ENCODE results near the gene DCLK1. TPM values are rescaled to one million over a fixed set of nuclear protein-coding genes. Genes with fewer than 3 reads are reported as not detected.
A peak's percentile ranks its signal among the peaks of the same experiment; 100 is the strongest.

Gene DCLK1
- total and polyA plus RNA-seq, 10 of the 15 experiments (the other 5 are each of a cell fraction or from before 2014, with no cell fraction given), result not detected

DNA sequence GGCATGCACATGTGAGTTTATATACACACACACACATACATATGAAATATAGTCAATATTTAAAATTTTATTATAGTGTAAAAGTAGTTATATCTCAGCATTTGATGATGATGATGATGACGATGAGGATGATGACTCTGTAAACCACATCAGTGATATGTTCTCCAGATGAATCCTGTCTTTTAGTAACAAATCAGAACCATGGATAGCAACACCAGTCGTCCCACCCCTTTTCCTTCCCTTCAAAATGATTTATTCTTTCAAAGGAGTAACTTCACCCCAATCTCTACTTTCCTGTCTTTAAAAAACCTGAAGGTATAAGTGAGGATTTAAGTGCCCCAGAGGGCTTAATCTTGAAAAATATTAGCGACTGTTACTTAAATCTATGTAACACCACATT is 74.1 kb downstream of the DCLK1 start:
- no TSS peak for BruUV-seq (replicated peaks)
- Histone ChIP-seq H3K27ac (ENCODE audit: control insufficient read depth, insufficient read depth) (no peak overlapping the region), H3K36me3 (ENCODE audit: control insufficient read depth in 2 of 2, insufficient read depth in 2 of 2, low read length in 1 of 2) (no peaks in the 10 kb centered on the region), H3K27me3 (replicated peaks in 1 of 2; ENCODE audit: control insufficient read depth in 2 of 2, insufficient read depth in 2 of 2, low read length in 1 of 2) (no peaks in the 10 kb centered on the region), H3K4me1 (ENCODE audit: control insufficient read depth, insufficient read depth, low read length) (no peaks in the 10 kb centered on the region), H2AFZ (ENCODE audit: control insufficient read depth, low read depth, low read length) (no peak overlapping the region), H3K4me3 (no peak overlapping the region), H4K20me1 (ENCODE audit: control insufficient read depth, insufficient read depth) (no peaks in the 10 kb centered on the region), H3K4me2 (ENCODE audit: control insufficient read depth, insufficient read depth) (no peak overlapping the region), H3K9ac (ENCODE audit: control insufficient read depth, insufficient read depth, low read length) (no peak overlapping the region), H3K79me2 (ENCODE audit: control insufficient read depth, insufficient read depth, low read length) (no peaks in the 10 kb centered on the region), H3K9me3 (replicated peaks; ENCODE audit: control insufficient read depth, insufficient read depth, low read length) (no peaks in the 10 kb centered on the region)
- SMC1A ChIA-PET (ENCODE audit: uncharacterized antibody, unreplicated experiment), result no interaction called here
- RAD21 ChIA-PET (ENCODE audit: unreplicated experiment), result no interaction called here
- CTCF ChIA-PET, result interaction anchor here (0.7 kb wide), 1 partner anchor 521 kb away, joined by 3 read pairs; no protein-coding TSS in a partner anchor
- no peak for DNase-seq (ENCODE audit: low read depth, low spot score)
- in situ Hi-C loops (cut with MboI) (no loop called here), intact Hi-C loops (cut with micrococcal nuclease; ENCODE audit: unreplicated experiment) (no loop called here)
- TF ChIP-seq CHD4 (IDR thresholded peaks at IDR 0.05), result no peak
- TF ChIP-seq ZSCAN29 (IDR thresholded peaks at IDR 0.05), result no peak
- no peak for TF ChIP-seq ZNF217 (IDR thresholded peaks at IDR 0.05)
- TF ChIP-seq, protein P1, sequence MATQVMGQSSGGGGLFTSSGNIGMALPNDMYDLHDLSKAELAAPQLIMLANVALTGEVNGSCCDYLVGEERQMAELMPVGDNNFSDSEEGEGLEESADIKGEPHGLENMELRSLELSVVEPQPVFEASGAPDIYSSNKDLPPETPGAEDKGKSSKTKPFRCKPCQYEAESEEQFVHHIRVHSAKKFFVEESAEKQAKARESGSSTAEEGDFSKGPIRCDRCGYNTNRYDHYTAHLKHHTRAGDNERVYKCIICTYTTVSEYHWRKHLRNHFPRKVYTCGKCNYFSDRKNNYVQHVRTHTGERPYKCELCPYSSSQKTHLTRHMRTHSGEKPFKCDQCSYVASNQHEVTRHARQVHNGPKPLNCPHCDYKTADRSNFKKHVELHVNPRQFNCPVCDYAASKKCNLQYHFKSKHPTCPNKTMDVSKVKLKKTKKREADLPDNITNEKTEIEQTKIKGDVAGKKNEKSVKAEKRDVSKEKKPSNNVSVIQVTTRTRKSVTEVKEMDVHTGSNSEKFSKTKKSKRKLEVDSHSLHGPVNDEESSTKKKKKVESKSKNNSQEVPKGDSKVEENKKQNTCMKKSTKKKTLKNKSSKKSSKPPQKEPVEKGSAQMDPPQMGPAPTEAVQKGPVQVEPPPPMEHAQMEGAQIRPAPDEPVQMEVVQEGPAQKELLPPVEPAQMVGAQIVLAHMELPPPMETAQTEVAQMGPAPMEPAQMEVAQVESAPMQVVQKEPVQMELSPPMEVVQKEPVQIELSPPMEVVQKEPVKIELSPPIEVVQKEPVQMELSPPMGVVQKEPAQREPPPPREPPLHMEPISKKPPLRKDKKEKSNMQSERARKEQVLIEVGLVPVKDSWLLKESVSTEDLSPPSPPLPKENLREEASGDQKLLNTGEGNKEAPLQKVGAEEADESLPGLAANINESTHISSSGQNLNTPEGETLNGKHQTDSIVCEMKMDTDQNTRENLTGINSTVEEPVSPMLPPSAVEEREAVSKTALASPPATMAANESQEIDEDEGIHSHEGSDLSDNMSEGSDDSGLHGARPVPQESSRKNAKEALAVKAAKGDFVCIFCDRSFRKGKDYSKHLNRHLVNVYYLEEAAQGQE (IDR thresholded peaks at IDR 0.05; ENCODE audit: low read depth, low read length), result peak; percentile 61
- TF ChIP-seq, protein P2, sequence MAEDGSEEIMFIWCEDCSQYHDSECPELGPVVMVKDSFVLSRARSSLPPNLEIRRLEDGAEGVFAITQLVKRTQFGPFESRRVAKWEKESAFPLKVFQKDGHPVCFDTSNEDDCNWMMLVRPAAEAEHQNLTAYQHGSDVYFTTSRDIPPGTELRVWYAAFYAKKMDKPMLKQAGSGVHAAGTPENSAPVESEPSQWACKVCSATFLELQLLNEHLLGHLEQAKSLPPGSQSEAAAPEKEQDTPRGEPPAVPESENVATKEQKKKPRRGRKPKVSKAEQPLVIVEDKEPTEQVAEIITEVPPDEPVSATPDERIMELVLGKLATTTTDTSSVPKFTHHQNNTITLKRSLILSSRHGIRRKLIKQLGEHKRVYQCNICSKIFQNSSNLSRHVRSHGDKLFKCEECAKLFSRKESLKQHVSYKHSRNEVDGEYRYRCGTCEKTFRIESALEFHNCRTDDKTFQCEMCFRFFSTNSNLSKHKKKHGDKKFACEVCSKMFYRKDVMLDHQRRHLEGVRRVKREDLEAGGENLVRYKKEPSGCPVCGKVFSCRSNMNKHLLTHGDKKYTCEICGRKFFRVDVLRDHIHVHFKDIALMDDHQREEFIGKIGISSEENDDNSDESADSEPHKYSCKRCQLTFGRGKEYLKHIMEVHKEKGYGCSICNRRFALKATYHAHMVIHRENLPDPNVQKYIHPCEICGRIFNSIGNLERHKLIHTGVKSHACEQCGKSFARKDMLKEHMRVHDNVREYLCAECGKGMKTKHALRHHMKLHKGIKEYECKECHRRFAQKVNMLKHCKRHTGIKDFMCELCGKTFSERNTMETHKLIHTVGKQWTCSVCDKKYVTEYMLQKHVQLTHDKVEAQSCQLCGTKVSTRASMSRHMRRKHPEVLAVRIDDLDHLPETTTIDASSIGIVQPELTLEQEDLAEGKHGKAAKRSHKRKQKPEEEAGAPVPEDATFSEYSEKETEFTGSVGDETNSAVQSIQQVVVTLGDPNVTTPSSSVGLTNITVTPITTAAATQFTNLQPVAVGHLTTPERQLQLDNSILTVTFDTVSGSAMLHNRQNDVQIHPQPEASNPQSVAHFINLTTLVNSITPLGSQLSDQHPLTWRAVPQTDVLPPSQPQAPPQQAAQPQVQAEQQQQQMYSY (CRISPR knock-in tag; IDR thresholded peaks at IDR 0.05), result no peak
- no peak for FAIRE-seq
- POLR2A ChIA-PET, result no interaction called here
- WGBS (ENCODE audit: insufficient coverage, insufficient replicate concordance, low lambda C conversion rate, missing lambda C conversion rate), result 40% methylated on average over 3 of the region's 3 CpGs
- no peak for ATAC-seq
